Fibroblast of villous mesenchyme (primary cell): ENCODE data around the gene PAIP2. TPM values are rescaled to one million over a fixed set of nuclear protein-coding genes. Genes with fewer than 3 reads are reported as not detected.
A peak's percentile ranks its signal among the peaks of the same experiment; 100 is the strongest.

Experiments used
- DNase-seq: peaks from one replicate; pipeline ENCODE4 v3.0.0-alpha.2; 2010; ENCODE audit warnings: low read depth
- H3K4me3 ChIP-seq: 2 replicates; pipeline ENCODE4 v1.5.1; 2011; ENCODE audit warnings: low read depth, mild to moderate bottlenecking, low read length
- CTCF ChIP-seq: IDR thresholded peaks from 2 replicates; pipeline ENCODE4 v1.5.1; 2012; ENCODE audit warnings: low read depth, mild to moderate bottlenecking, low read length; ENCODE audit not compliant: insufficient read depth
- total RNA-seq: library from RNA; depleted of rRNA; stranded (reverse); fragments of >200 nt; gene quantifications from 2 replicates; pipeline ENCODE4 v1.2.3, GENCODE V29; 2012

Gene PAIP2
- total RNA-seq, 1 donor, result 56.1 TPM

DNA sequence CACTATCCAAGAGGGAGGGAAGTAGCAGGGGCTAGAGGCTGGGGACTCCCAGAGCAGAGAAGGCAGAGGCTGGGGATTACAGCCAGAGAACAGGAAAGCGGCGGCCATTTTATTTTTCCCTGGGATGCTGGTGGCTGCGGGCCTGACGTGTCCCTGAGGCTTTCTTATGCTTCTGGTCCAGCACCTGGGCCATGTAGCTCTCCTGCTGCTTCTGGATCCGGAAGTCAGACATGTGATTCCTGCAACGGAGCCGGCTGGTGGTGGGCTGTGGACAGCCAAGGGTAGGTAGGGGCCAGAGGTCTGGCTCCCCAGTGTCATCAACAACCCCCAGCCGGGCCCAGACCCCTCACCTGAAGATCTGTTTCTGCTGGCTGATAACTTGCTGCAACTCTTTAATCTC lies 55.0 kb downstream of the PAIP2 start:
- no peak for DNase-seq

DNA sequence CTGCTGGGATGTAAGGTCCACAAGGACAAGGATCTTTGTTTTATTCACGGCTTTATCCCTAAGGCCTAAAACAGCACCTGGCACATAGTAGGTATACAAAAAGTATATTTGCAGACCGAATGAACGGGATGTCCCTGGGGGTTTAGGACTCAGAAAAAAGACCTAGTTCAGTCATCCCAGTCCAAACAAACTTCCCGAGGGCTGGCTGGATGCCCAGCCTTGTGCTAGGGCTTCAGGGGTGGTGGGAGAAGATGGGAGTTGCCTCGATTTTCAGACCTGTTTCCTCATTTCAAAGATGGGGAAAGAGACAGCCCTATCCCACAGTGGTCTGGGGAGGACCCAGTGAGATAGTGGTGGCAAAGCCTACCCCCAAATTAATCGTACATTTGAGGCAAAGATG lies 56.3 kb downstream of the PAIP2 start:
- DNase-seq, result no peak
- TF ChIP-seq CTCF, result no peak

More for the DNA sequence above, 55.0 kb downstream of the PAIP2 start:
- no peak for TF ChIP-seq CTCF
- no peak overlapping the region for H3K4me3 ChIP-seq

DNA sequence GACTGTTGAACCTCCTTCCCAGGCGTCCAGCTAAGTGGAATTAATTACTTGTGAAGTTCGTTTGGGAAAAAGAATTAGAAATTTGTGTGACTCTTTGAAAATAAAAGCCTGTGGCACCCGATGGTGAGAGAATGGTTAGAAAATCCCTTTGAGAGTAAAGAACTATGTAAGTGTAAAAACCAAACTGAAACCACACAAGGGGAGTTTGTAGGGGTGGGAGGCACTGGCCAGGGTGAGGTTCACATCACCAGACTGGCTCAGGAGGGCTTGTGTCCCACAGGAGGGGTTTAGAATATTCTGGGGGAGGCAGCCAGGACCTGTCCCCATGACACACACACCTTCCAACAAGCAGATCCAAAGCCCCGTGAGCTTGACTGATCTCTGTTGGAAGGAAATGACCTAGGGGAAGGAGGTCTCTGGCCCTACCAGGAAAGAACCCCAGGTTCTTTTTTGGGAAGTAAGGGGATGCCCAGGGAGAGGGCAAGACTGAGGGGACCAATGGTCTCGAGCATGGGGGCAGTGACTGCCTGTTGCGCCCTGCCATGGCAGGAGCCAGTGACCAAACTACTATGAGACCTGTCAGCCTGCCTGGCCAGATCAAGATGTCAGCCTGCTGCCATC lies 58.0 kb downstream of the PAIP2 start:
- TF ChIP-seq CTCF, result no peak
- DNase-seq, result no peak
- no peak overlapping the region for H3K4me3 ChIP-seq

More for the DNA sequence above, 56.3 kb downstream of the PAIP2 start:
- H3K4me3 ChIP-seq, result no peak overlapping the region

- TF ChIP-seq CTCF, result no peak
- no peak for DNase-seq
- no peak overlapping the region for H3K4me3 ChIP-seq
Measured at GRCh38 chr5:139401546-139401945, 59.9 kb downstream of the PAIP2 start.

DNA sequence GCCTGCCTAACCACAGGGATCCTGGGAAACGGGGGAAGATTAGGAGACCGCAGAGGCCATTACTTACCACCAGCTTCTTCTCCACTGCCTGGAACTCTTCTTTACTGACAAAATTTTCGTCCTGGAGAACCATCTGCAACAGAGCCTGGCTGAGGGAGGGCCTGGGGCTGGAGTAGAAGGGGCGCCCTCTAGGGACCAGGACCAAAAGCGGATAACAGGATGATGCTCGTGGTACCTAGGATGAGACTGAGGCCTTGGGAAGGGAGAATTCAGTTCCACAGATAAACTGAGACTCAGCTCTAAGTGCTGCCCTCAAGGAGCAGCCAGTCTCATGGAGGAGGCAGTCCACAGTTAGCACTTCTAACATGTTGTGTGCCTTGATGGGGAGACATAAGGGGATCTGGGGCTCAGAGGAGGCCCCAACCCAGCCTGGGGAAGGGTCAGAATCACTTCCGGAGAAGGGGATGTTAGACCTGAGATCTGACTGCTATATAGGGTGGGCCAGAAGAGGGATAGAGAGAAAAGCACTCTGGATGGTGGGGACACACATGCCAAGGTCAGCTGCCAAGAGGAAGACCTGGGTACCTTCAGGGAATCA lies 61.0 kb downstream of the PAIP2 start:
- peak; percentile 51 for TF ChIP-seq CTCF
- H3K4me3 ChIP-seq, result no peak overlapping the region
- no peak for DNase-seq

DNA sequence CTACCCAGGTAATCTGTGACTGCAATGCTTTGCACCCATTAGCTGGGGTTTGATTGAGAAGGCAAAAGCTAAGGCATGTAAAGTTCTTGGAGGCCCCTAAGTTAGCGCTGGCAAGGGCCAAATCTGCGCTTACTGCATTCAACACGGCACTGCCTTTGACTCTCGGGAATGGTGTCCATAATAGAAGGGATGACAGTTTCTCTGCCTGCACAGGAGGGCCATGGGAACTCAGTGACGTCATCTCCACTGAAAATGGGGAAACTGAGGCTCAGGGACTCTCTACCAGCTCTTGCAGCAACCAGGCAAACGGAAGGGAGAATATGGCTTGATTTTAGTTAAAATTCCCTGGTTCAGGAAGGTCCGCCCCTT lies 61.7 kb downstream of the PAIP2 start:
- peak overlapping the region; percentile 64 for H3K4me3 ChIP-seq
- no peak for TF ChIP-seq CTCF
- DNase-seq, result no peak
